Panc1 (cell line): Measurements from ENCODE around the gene HMCN2. TPM values are rescaled to one million over a fixed set of nuclear protein-coding genes. Genes with fewer than 3 reads are reported as not detected.

Experiments used
- ATAC-seq: fragments of 200-7000 bp; cut with Tn5 transposase; 2 replicates; pipeline ENCODE4 v1.9.1; 2020; ENCODE audit warnings: mild to moderate bottlenecking, moderate library complexity
- BruUV-seq: library from RNA; stranded (reverse); fragments of 400-500 nt; replicated peaks from 2 replicates; lab custom pipeline; 2021; lab: Mats Ljungman, UMichigan
- CTCF ChIA-PET: fragments of 300-600 bp; sonication (Branson Sonifier 250); formaldehyde crosslinking; loops from one replicate; lab custom pipeline; 2022; ENCODE audit warnings: antibody characterized with exemption; lab: Charles Lee
- POLR2A ChIA-PET: fragments of 300-600 bp; sonication (Branson Sonifier 250); formaldehyde crosslinking; loops from one replicate; lab custom pipeline; 2022; ENCODE audit warnings: antibody characterized with exemption; lab: Charles Lee
- DNase-seq: peaks from one replicate; pipeline ENCODE4 v3.0.0-alpha.2; 2010; ENCODE audit warnings: low read depth, low spot score
- H3K27ac ChIP-seq: 2 replicates; pipeline ENCODE4 v1.5.1; 2011; ENCODE audit warnings: mild to moderate bottlenecking, low read length, inconsistent platforms
- H3K27me3 ChIP-seq: fragments of 200-500 bp; sonication (Bioruptor generic); 2 replicates; pipeline ENCODE4 v1.6.0; 2014; ENCODE audit warnings: low read length, inconsistent platforms; ENCODE audit not compliant: control insufficient read depth, insufficient read depth
- H3K36me3 ChIP-seq: fragments of 200-500 bp; sonication (Bioruptor generic); 2 replicates; pipeline ENCODE4 v1.5.1; 2014; ENCODE audit warnings: inconsistent platforms, mild to moderate bottlenecking, low read length, moderate library complexity; ENCODE audit not compliant: control insufficient read depth, insufficient read depth
- H3K4me1 ChIP-seq: 2 replicates; pipeline ENCODE4 v1.5.1; 2011; ENCODE audit warnings: inconsistent platforms, mild to moderate bottlenecking, low read length, moderate library complexity; ENCODE audit not compliant: control insufficient read depth, insufficient read depth
- H3K4me3 ChIP-seq, 2 experiments: 2 replicates each; pipeline ENCODE4 v1.5.1; 2011 to 2012; ENCODE audit warnings: low read depth in 2 of 2, low read length in 2 of 2, mild to moderate bottlenecking in 2 of 2, inconsistent platforms in 1 of 2, moderate library complexity in 1 of 2
- H3K9me3 ChIP-seq: fragments of 200-500 bp; sonication (Bioruptor generic); 2 replicates; pipeline ENCODE4 v1.5.1; 2014; ENCODE audit warnings: low read depth, mild to moderate bottlenecking, inconsistent platforms, low read length, moderate library complexity; ENCODE audit not compliant: control insufficient read depth, insufficient read depth
- CTCF ChIP-seq: fragments of 450-650 bp; IDR thresholded peaks from 2 replicates; pipeline ENCODE4 v1.5.1; 2017; ENCODE audit warnings: mild to moderate bottlenecking
- POLR2AphosphoS5 ChIP-seq: IDR thresholded peaks from 2 replicates; pipeline ENCODE4 v1.6.1; 2012; ENCODE audit warnings: mild to moderate bottlenecking, low read depth, low read length, moderate library complexity
- SIN3A ChIP-seq: IDR thresholded peaks from 2 replicates; pipeline ENCODE4 v1.6.1; 2012; ENCODE audit warnings: low read depth, mild to moderate bottlenecking, low read length, moderate library complexity, borderline replicate concordance; ENCODE audit not compliant: insufficient read depth
- TCF7L2 ChIP-seq: IDR thresholded peaks from 2 replicates; pipeline ENCODE4 v1.6.1; 2011; ENCODE audit warnings: mild to moderate bottlenecking, low read depth, low read length, inconsistent platforms
- in situ Hi-C: cut with HindIII; loops from 2 replicates; pipeline ENCODE4 v1.10.0; 2016; ENCODE audit warnings: low sequenced_read_pairs, low pct_unique_long_range_greater_than_20kb
- intact Hi-C: fragments of 100-400 bp; cut with micrococcal nuclease; formaldehyde crosslinking; loops from one replicate; pipeline ENCODE4 v1.10.0; 2022; ENCODE audit not compliant: unreplicated experiment
- total RNA-seq: library from RNA; stranded (reverse); gene quantifications from one replicate; pipeline ENCODE4 v1.2.1, GENCODE V29; 2021; ENCODE audit not compliant: unreplicated experiment
- TF ChIP-seq, protein P1 (sequence below), 2 experiments: IDR thresholded peaks; 2 replicates each; pipeline ENCODE4 v1.6.1; 2011 to 2012; ENCODE audit warnings: low read depth in 2 of 2, control low read depth in 1 of 2, low read length in 1 of 2, mild to moderate bottlenecking in 1 of 2, moderate library complexity in 1 of 2; ENCODE audit not compliant: insufficient read depth in 1 of 2

Gene HMCN2
- total RNA-seq, 1 experiment from 2014 or later = 0.05 TPM

GRCh38 chr9:130470269-130470668 lies 204.7 kb downstream of the HMCN2 start:
- DNase-seq (no peak), ATAC-seq (no peak)
- ChIA-PET CTCF (no interaction called here), POLR2A (no interaction called here)
- Histone ChIP-seq H3K4me3 (no peak overlapping the region), H3K4me1 (no peaks in the 10 kb centered on the region), H3K27me3 (no peaks in the 10 kb centered on the region), H3K9me3 (no peaks in the 10 kb centered on the region), H3K27ac (no peak overlapping the region), H3K36me3 (no peaks in the 10 kb centered on the region)
- intact Hi-C loops (no loop called here), in situ Hi-C loops (no loop called here)
- TF ChIP-seq TCF7L2 (no peak), POLR2AphosphoS5 (no peak), CTCF (no peak), SIN3A (no peak)
- TF ChIP-seq, protein P1, sequence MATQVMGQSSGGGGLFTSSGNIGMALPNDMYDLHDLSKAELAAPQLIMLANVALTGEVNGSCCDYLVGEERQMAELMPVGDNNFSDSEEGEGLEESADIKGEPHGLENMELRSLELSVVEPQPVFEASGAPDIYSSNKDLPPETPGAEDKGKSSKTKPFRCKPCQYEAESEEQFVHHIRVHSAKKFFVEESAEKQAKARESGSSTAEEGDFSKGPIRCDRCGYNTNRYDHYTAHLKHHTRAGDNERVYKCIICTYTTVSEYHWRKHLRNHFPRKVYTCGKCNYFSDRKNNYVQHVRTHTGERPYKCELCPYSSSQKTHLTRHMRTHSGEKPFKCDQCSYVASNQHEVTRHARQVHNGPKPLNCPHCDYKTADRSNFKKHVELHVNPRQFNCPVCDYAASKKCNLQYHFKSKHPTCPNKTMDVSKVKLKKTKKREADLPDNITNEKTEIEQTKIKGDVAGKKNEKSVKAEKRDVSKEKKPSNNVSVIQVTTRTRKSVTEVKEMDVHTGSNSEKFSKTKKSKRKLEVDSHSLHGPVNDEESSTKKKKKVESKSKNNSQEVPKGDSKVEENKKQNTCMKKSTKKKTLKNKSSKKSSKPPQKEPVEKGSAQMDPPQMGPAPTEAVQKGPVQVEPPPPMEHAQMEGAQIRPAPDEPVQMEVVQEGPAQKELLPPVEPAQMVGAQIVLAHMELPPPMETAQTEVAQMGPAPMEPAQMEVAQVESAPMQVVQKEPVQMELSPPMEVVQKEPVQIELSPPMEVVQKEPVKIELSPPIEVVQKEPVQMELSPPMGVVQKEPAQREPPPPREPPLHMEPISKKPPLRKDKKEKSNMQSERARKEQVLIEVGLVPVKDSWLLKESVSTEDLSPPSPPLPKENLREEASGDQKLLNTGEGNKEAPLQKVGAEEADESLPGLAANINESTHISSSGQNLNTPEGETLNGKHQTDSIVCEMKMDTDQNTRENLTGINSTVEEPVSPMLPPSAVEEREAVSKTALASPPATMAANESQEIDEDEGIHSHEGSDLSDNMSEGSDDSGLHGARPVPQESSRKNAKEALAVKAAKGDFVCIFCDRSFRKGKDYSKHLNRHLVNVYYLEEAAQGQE (IDR thresholded peaks at IDR 0.05; ENCODE audit: insufficient read depth in 1 of 2, low read depth in 2 of 2, low read length in 1 of 2) = no peak
- BruUV-seq = no TSS peak

- Histone ChIP-seq H3K4me3 (no peak overlapping the region), H3K36me3 (no peaks in the 10 kb centered on the region), H3K27me3 (no peaks in the 10 kb centered on the region), H3K4me1 (no peaks in the 10 kb centered on the region), H3K27ac (no peak overlapping the region), H3K9me3 (no peaks in the 10 kb centered on the region)
- no TSS peak for BruUV-seq
- TF ChIP-seq TCF7L2 (no peak), SIN3A (no peak), CTCF (no peak), POLR2AphosphoS5 (no peak)
- TF ChIP-seq, protein P1 (IDR thresholded peaks at IDR 0.05; ENCODE audit: insufficient read depth in 1 of 2, low read depth in 2 of 2, low read length in 1 of 2) = no peak
- in situ Hi-C loops (no loop called here), intact Hi-C loops (no loop called here)
- ChIA-PET CTCF (no interaction called here), POLR2A (no interaction called here)
- DNase-seq (no peak), ATAC-seq (no peak)
These were observed 205.4 kb downstream of the HMCN2 start for GRCh38 chr9:130470950-130471349.
